HPDE6-E6E7 (cell line): Measurements from ENCODE around the gene LARGE1.

Experiments
- DNase-seq: peaks from one replicate; pipeline ENCODE4 v3.0.0; 2011; ENCODE audit warnings: missing footprints; ENCODE audit errors: extremely low spot score

Gene LARGE1

GRCh38 chr22:33563220-33563964, 356.9 kb downstream of the LARGE1 start:
- DNase-seq: no peak

- DNase-seq: no peak
Observed at GRCh38 chr22:33562501-33562900, 357.8 kb downstream of the LARGE1 start.

- DNase-seq: no peak
Observed at GRCh38 chr22:33561149-33561807, 359.0 kb downstream of the LARGE1 start.

- DNase-seq: no peak
Observed at GRCh38 chr22:33557836-33558235, 362.4 kb downstream of the LARGE1 start.

GRCh38 chr22:33555814-33556522, 364.3 kb downstream of the LARGE1 start:
- DNase-seq: no peak

GRCh38 chr22:33553493-33553892, 366.8 kb downstream of the LARGE1 start:
- no peak for DNase-seq

GRCh38 chr22:33544707-33545106, 375.6 kb downstream of the LARGE1 start:
- no peak for DNase-seq

- DNase-seq: no peak
Observed at GRCh38 chr22:33542722-33543121, 377.6 kb downstream of the LARGE1 start.

- no peak for DNase-seq
Observed at GRCh38 chr22:33542153-33542552, 378.1 kb downstream of the LARGE1 start.

- no peak for DNase-seq
Observed at GRCh38 chr22:33539902-33540751, 380.1 kb downstream of the LARGE1 start.

GRCh38 chr22:33539202-33539901, 380.9 kb downstream of the LARGE1 start:
- no peak for DNase-seq

GRCh38 chr22:33538277-33538885, 381.9 kb downstream of the LARGE1 start:
- DNase-seq: no peak

GRCh38 chr22:33537059-33537458, 383.2 kb downstream of the LARGE1 start:
- no peak for DNase-seq

GRCh38 chr22:33535937-33536875, 384.1 kb downstream of the LARGE1 start:
- DNase-seq: no peak

GRCh38 chr22:33529424-33530113, 390.7 kb downstream of the LARGE1 start:
- no peak for DNase-seq

- DNase-seq: no peak
Observed at GRCh38 chr22:33528183-33528582, 392.1 kb downstream of the LARGE1 start.

- DNase-seq: no peak
Observed at GRCh38 chr22:33526434-33527107, 393.7 kb downstream of the LARGE1 start.

GRCh38 chr22:33524511-33525260, 395.6 kb downstream of the LARGE1 start:
- DNase-seq: no peak
